NCI-H748 treated with DMSO at 0.1 percent for 48 hours (cell line): Measurements from ENCODE around the gene REV1.
"Not testable (repeated sequence)": the region's sequence is repeated elsewhere in the genome, so short reads cannot be mapped to it uniquely, and the experiment has no call there.

ENCODE experiments used
- DNase-seq: peaks from one replicate; lab custom pipeline; 2025; lab: John Stamatoyannopoulos, UW

The REV1 gene

DNA sequence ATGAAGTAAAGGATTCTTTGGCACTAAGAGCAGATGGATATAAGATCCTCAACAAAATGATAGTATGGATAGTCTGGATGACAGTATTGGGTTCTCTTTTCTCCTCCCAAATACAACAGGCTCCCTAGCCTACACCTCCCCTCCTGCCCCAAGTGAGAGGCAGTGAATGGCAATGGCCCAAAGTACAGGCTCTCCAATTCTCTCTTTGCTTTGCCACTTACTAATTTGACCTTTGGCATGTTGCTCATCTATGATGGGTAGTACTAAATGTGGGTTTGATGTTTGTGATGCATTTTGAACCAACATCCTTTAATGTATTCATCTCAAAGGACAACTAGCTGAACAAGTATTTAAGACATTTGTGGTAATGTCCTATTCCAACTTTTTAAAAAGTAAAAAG is 86.7 kb downstream of the REV1 start:
- no peak for DNase-seq

DNA sequence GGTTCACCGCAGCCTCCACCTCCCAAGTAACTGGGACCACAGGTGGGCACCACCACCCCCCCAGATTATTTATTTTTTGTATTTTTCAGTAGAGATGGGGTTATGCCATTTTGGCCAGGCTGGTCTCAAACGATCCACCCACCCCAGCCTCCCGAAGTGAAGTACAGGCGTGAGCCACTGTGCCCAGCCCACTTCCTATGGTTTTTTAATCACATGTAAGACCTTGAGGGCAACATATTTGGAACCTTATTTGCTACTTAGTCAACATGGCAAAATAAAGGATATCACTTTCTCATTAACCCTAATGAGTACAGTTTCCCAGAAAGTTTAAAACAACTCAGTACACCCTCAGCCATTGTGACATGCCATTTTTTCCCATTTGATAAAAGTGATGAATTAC is 88.0 kb downstream of the REV1 start:
- no peak for DNase-seq

GRCh38 chr2:99399795-99400194 is 90.0 kb downstream of the REV1 start:
- DNase-seq, result no peak

DNA sequence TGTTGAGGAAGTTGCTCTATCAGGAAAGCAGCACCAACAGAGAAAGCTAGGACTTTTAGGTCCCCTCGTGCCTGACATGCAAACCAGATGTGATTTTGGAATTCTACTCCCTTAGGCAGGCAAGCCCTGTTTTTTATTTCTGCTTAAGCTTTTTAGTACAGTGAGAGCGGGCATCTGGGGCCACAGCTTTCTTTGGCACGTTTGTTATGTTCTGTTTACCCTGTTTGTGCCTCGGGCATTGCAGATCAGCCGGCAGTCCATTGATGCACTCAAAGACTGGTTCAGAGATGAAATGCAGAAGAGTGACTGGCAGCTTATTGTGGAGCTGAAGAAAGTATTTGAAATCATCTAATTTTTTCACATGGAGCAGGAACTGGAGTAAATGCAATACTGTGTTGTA is 90.8 kb downstream of the REV1 start:
- DNase-seq, result no peak

- no peak for DNase-seq
These were observed 91.5 kb downstream of the REV1 start for GRCh38 chr2:99398303-99398702.

GRCh38 chr2:99397266-99397920 is 92.4 kb downstream of the REV1 start:
- no peak for DNase-seq

DNA sequence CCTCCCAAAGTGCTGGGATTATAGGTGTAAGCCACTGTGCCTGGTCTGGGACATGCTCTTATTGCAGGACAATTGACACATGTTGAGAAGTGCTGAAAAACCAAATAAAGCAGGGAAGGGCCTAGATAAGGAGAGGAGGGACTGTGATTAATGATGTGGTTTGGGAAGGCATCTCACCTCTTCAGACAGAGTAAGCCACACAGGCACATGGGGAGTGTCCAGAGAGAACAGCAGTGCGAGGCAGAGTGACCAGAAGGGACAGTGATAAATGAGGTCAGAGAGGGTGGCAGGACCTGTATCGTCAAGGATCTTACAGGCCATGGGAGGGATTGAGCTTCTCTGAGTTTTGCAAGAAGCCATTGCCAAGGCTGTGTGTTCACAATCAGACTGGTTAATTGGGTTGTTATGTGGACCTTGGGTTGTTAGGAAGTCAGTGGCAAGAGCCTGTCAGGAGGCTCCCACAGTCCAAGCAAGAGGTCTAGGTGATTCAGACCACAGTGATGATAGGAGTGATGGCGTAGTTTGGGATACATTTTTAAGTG is 94.2 kb downstream of the REV1 start:
- DNase-seq, result no peak

- no peak for DNase-seq
These were observed 99.9 kb downstream of the REV1 start for GRCh38 chr2:99389946-99390345.

GRCh38 chr2:99389371-99389770 is 100.4 kb downstream of the REV1 start:
- DNase-seq, result no peak

DNA sequence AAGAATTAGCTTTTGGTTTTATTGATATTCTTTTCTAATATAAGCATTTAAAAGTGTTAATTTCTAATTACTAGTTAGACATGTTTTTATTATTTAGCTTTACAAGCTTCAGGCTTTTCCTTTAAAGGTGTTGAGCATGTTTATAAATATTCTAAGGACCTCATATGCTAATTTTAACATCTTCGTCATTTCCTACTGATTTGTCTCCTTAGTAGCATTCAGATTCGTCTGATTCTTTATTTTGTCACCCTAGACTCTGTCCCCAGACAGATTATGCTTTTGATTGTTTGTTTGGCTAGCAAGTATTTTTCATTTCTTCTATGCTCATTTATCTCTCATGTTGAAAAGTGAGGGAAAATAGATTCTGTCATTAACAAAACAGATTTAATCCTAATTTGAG is 100.9 kb downstream of the REV1 start:
- no peak for DNase-seq

DNA sequence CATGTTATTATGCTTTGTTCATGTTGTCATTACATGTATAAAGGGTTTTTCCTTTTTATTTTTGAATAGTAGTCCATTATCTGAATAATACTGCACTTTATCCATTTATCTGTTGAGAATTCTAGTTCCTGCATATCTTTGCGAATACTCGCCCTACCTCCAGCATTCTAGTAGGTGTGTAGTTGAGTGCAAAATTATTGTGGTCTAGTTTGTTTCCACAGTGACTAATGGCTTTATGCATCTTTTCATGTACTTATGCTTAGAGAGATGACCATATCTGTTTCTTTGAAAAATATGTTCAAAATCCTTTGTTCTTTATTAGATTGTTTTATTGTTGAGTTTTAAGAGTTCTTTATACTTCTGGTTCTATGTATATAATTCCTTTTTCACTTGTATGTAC is 103.8 kb downstream of the REV1 start:
- DNase-seq, result no peak

DNA sequence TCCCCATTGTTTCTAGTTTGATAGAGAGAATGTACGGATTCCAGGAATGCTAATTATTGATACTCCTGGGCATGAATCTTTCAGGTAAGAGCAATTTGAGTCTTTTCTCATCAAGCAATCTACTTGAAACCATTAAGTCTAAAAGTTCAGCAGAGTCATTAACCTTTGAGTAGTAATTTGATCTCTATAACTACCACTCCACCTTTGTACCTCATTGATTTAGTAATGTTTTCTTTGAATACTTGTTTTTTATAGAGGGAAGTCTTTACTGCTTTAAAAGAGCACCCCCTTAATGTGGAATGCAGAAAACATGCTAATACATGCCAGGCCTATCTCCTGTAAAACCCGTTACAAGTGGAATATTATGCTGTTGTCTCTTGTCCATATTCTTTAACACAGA is 107.7 kb downstream of the REV1 start:
- no peak for DNase-seq

DNA sequence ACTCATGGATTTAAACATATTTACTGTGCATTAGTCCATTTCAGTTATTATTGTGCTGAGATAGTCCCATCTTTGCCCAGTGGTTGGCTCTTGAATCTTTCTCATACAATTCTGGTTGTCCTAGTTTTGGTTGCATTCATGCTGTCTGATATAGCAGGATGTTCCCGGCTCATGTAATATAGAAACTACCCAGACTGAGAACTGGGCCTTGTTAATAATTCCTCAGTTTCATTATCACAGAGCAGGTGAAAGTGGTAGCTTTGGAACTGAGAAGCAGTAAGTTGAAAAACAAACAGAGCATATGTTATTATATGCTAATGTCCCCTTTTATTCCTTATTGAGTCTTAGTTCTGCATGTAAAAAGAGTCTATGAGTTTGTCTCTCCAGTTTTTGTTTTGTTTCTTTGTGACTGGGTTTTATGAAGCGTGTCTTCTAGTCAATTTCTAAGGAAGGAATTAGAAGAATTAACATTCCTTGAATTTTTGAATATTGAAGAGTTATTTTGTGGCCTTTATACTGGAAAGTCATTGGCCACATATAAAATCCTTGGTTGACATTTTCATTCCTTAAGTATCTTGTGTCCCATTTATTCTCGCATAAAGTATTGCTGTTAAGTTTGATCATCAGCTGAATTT is 109.3 kb downstream of the REV1 start:
- DNase-seq, result no peak

DNA sequence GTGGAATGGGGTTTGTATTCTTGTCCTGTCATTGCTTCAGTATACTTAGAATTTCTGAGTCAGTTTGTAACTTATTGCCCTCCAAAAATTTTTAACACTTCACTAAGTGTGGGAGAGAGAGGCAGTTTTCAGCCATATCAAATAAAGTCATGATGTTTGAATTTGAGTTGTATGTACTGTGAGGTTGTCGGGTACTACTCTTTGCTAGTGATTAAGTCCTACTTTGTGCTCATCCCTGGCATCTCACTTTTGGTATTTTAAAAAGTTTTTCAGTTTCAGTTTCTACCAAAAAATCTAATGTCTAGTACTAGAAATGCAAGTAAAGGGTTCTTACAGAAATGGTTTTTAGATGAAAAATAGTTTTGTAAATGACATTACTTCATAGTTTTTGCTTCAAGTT is 111.9 kb downstream of the REV1 start:
- DNase-seq, result no peak

DNA sequence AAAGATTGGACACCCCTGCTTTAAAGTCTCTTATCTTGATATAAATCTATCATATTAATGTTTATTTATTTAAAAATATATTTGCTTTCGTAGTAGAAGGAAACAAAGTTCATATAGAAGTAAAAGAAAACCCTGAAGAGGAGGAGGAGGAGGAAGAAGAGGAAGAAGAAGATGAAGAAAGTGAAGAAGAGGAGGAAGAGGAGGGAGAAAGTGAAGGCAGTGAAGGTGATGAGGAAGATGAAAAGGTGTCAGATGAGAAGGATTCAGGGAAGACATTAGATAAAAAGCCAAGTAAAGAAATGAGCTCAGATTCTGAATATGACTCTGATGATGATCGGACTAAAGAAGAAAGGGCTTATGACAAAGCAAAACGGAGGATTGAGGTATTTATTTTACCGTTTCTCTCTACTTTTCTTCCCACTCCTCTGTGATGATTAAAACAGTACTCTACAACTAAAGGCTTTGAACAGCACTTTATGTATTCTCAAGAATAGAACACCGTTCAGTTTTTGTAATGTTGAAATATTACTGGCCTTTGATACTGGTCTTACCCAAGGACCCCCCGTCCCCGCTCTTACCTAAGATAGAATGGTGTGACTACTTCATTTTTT is 113.5 kb downstream of the REV1 start:
- DNase-seq, result no peak

GRCh38 chr2:99374747-99375146 is 115.1 kb downstream of the REV1 start:
- DNase-seq, result no peak

- no peak for DNase-seq
These were observed 116.7 kb downstream of the REV1 start for GRCh38 chr2:99373144-99373543.

DNA sequence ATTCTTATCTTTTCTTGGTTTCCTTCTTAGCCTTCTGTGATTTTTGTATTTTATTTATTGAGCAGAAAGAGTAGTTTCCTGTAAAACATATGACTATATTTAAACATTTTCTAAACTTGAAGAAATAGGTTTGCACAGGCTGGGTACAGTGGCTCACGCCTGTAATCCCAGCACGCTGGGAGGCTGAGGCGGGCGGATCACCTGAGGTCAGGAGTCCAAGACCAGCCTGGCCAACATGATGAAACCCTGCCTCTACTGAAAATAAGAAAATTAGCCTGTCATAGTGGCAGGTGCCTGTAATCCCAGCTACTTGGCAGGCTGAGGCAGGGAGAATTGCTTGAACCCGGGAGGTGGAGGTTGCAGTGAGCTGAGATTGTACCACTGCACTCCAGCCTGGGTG is 121.0 kb downstream of the REV1 start:
- DNase-seq, result not testable (repeated sequence)

GRCh38 chr2:99365661-99366060 is 124.2 kb downstream of the REV1 start:
- DNase-seq, result no peak

DNA sequence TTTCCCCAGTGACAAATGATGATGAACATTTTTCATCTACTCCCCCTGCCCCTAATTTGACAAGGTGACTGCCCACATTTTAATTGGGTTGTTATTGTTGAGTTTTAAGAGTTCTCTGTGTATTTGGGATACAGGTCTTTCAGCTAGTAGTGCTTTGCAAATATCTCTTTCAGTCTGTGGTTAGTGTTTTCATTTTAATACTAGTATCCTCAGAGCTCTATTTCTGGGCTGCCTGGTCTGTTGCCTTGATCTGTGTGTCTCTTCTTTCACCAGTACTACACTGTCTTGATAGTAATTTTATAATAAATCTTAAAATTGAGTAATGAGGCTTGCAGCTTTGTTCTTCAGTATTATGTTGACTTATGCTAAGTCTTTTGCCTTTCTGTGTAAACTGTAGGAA is 133.0 kb downstream of the REV1 start:
- DNase-seq, result no peak

GRCh38 chr2:99354825-99355224 is 135.0 kb downstream of the REV1 start:
- not testable (repeated sequence) for DNase-seq

- no peak for DNase-seq
These were observed 135.7 kb downstream of the REV1 start for GRCh38 chr2:99354070-99354469.
